ENCODE measurements around the gene ATP8B3. TPM values are rescaled to one million over a fixed set of nuclear protein-coding genes. Genes with fewer than 3 reads are reported as not detected.

ATP8B3 gene
- total and polyA plus RNA-seq, 9 of the 15 experiments (the other 6 are each of a cell fraction or from before 2014, with no cell fraction given), result 1.2 to 12.3 (median 3.8) TPM

GRCh38 chr19:1812426-1813191 lies 533 bp upstream of the ATP8B3 start (continued):
- TF ChIP-seq USF2 (CRISPR knock-in tag; IDR thresholded peaks at IDR 0.05), result no peak
- TF ChIP-seq ZNF79 (CRISPR knock-in tag; IDR thresholded peaks at IDR 0.05; ENCODE audit: low read depth), result no peak
- no peak for TF ChIP-seq HLTF (IDR thresholded peaks at IDR 0.05)
- no peak for TF ChIP-seq CBFA2T3 (IDR thresholded peaks at IDR 0.05)
- no peak for TF ChIP-seq TFAM (CRISPR knock-in tag; conservative IDR thresholded peaks at IDR 0.05)
- 0 out of 2 replicates have a peak, but pooled peaks have one; percentile 23 for TF ChIP-seq LEF1 (IDR thresholded peaks at IDR 0.05)
- no peak for TF ChIP-seq NFRKB (IDR thresholded peaks at IDR 0.05; ENCODE audit: low read depth)
- no peak for TF ChIP-seq CSDE1 (IDR thresholded peaks at IDR 0.05)
- no peak for TF ChIP-seq TRIM28 (IDR thresholded peaks at IDR 0.05)
- no peak for TF ChIP-seq ELF4 (CRISPR knock-in tag; IDR thresholded peaks at IDR 0.05)
- no peak for TF ChIP-seq ZNF3 (CRISPR knock-in tag; IDR thresholded peaks at IDR 0.05)
- TF ChIP-seq, protein P1, sequence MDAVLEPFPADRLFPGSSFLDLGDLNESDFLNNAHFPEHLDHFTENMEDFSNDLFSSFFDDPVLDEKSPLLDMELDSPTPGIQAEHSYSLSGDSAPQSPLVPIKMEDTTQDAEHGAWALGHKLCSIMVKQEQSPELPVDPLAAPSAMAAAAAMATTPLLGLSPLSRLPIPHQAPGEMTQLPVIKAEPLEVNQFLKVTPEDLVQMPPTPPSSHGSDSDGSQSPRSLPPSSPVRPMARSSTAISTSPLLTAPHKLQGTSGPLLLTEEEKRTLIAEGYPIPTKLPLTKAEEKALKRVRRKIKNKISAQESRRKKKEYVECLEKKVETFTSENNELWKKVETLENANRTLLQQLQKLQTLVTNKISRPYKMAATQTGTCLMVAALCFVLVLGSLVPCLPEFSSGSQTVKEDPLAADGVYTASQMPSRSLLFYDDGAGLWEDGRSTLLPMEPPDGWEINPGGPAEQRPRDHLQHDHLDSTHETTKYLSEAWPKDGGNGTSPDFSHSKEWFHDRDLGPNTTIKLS (IDR thresholded peaks at IDR 0.05; ENCODE audit: borderline replicate concordance, low read depth), result peak; percentile 78; the same call in 1 of the 2 replicates
- no peak for TF ChIP-seq E2F5 (CRISPR knock-in tag; IDR thresholded peaks at IDR 0.05)
- no peak for TF ChIP-seq GMEB1 (CRISPR knock-in tag; IDR thresholded peaks at IDR 0.05)
- no peak for TF ChIP-seq SMARCA5 (IDR thresholded peaks at IDR 0.05)
- no peak for TF ChIP-seq ZNF239 (CRISPR knock-in tag; IDR thresholded peaks at IDR 0.05)
- no peak for TF ChIP-seq SMARCC2 (IDR thresholded peaks at IDR 0.05; ENCODE audit: low read depth)
- no peak; the same call in 1 of the 2 replicates for TF ChIP-seq ILF3 (IDR thresholded peaks at IDR 0.05; ENCODE audit: borderline replicate concordance)
- TF ChIP-seq CCAR2 (IDR thresholded peaks at IDR 0.05; ENCODE audit: low read depth, low read length), result no peak
- TF ChIP-seq ZNF717 (CRISPR knock-in tag; IDR thresholded peaks at IDR 0.05), result no peak
- no peak for TF ChIP-seq ZNF253 (CRISPR knock-in tag; conservative IDR thresholded peaks at IDR 0.05)
- no peak for TF ChIP-seq CBX3 (IDR thresholded peaks at IDR 0.05; ENCODE audit: borderline replicate concordance in 1 of 2, low read length in 2 of 2)
- TF ChIP-seq ZNF707 (CRISPR knock-in tag; conservative IDR thresholded peaks at IDR 0.05), result no peak
- TF ChIP-seq HDAC6 (IDR thresholded peaks at IDR 0.05; ENCODE audit: low read depth, low read length), result no peak
- peak; percentile 10; the same call in 1 of the 2 replicates for TF ChIP-seq DPF2 (IDR thresholded peaks at IDR 0.05)
- no peak for TF ChIP-seq ZNF134 (CRISPR knock-in tag; conservative IDR thresholded peaks at IDR 0.05)
- TF ChIP-seq SRSF9 (IDR thresholded peaks at IDR 0.05; ENCODE audit: borderline replicate concordance, low read depth, low read length), result no peak
- no peak for TF ChIP-seq SNIP1 (IDR thresholded peaks at IDR 0.05; ENCODE audit: low read depth)
- no peak for TF ChIP-seq KAT2B (IDR thresholded peaks at IDR 0.05; ENCODE audit: low read depth, low read length)
